NT2/D1 (cell line): ENCODE data around the gene CRNN.

ENCODE experiments used
- SUZ12 ChIP-seq: IDR thresholded peaks from 2 replicates; pipeline ENCODE4 v1.6.1; 2011; ENCODE audit not compliant: insufficient read length, insufficient read depth; ENCODE audit errors: extremely low read depth
- YY1 ChIP-seq: IDR thresholded peaks from 2 replicates; pipeline ENCODE4 v1.6.1; 2011; ENCODE audit not compliant: insufficient read length, insufficient read depth
- ZNF274 ChIP-seq: IDR thresholded peaks from 2 replicates; pipeline ENCODE4 v1.6.1; 2011; ENCODE audit warnings: mild to moderate bottlenecking, low read depth, low read length

GRCh38 chr1:152458384-152459185, 44.5 kb upstream of the CRNN start:
- TF ChIP-seq SUZ12 (no peak), ZNF274 (no peak), YY1 (no peak)
